HG02973 (cell line): Measurements from ENCODE around the gene PTTG1IP.
A peak's percentile ranks its signal among the peaks of the same experiment; 100 is the strongest.
"Not testable (repeated sequence)": the region's sequence is repeated elsewhere in the genome, so short reads cannot be mapped to it uniquely, and the experiment has no call there.

Source experiments
- ATAC-seq: cut with Tn5 transposase; IDR thresholded peaks from one replicate; pipeline ENCODE4 v1.9.1; 2021; ENCODE audit warnings: moderate library complexity; ENCODE audit not compliant: unreplicated experiment

PTTG1IP gene

GRCh38 chr21:44885615-44886014, 12.1 kb upstream of the PTTG1IP start:
- no peak for ATAC-seq

- ATAC-seq: no peak
These were observed 10.6 kb upstream of the PTTG1IP start for GRCh38 chr21:44884097-44884496.

- no peak for ATAC-seq
These were observed 9.8 kb upstream of the PTTG1IP start for GRCh38 chr21:44883250-44883649.

GRCh38 chr21:44881198-44881872, 7.8 kb upstream of the PTTG1IP start:
- ATAC-seq: no peak

GRCh38 chr21:44880405-44881197, 7.1 kb upstream of the PTTG1IP start:
- no peak for ATAC-seq

- not testable (repeated sequence) for ATAC-seq
These were observed 5.7 kb upstream of the PTTG1IP start for GRCh38 chr21:44879238-44879637.

- ATAC-seq: no peak
These were observed 4.8 kb upstream of the PTTG1IP start for GRCh38 chr21:44878053-44878982.

- ATAC-seq: no peak
These were observed 3.5 kb upstream of the PTTG1IP start for GRCh38 chr21:44876849-44877575.

- ATAC-seq: no peak
These were observed 1.8 kb upstream of the PTTG1IP start for GRCh38 chr21:44875316-44875700.

- no peak for ATAC-seq
These were observed 1.2 kb upstream of the PTTG1IP start for GRCh38 chr21:44874497-44875315.

- peak; percentile 2 for ATAC-seq
These were observed 678 bp upstream of the PTTG1IP start for GRCh38 chr21:44874240-44874496.

- ATAC-seq: peak; percentile 2
These were observed 688 bp downstream of the PTTG1IP start for GRCh38 chr21:44872649-44873355.

GRCh38 chr21:44872323-44872648, 1.2 kb downstream of the PTTG1IP start:
- no peak for ATAC-seq

GRCh38 chr21:44871576-44872269, 1.8 kb downstream of the PTTG1IP start:
- ATAC-seq: no peak

- ATAC-seq: no peak
These were observed 2.6 kb downstream of the PTTG1IP start for GRCh38 chr21:44870748-44871495.

GRCh38 chr21:44869781-44870747, 3.4 kb downstream of the PTTG1IP start:
- ATAC-seq: no peak

- no peak for ATAC-seq
These were observed 4.8 kb downstream of the PTTG1IP start for GRCh38 chr21:44868707-44869106.
